ENCODE results near the gene TIMMDC1. TPM values are rescaled to one million over a fixed set of nuclear protein-coding genes. Genes with fewer than 3 reads are reported as not detected.
A peak's percentile ranks its signal among the peaks of the same experiment; 100 is the strongest.

TIMMDC1 gene
- polyA plus RNA-seq, 1 experiment, result 52.0 TPM

GRCh38 chr3:119555929-119556328 is 57.6 kb downstream of the TIMMDC1 start:
- CTCF ChIA-PET, result interaction anchor here (0.6 kb wide), 1 partner anchor 108 kb away, joined by 3 read pairs; no protein-coding TSS in a partner anchor
- H3K4me3 ChIP-seq (ENCODE audit: low read depth, low read length), result no peak overlapping the region
- H3K36me3 ChIP-seq (ENCODE audit: control insufficient read depth, insufficient read depth, low read length), result no peaks in the 10 kb centered on the region
- no peak for TF ChIP-seq CTCF (IDR thresholded peaks at IDR 0.05; ENCODE audit: insufficient read depth, low read depth, low read length)
- POLR2A ChIA-PET, result no interaction called here
- no peak for DNase-seq (ENCODE audit: low read depth)
- H3K27me3 ChIP-seq (ENCODE audit: control insufficient read depth, insufficient read depth, low read length), result peaks cover 4% of the 10 kb centered on the region

GRCh38 chr3:119557192-119557876 is 59.0 kb downstream of the TIMMDC1 start:
- Histone ChIP-seq H3K4me3 (ENCODE audit: low read depth, low read length) (no peak overlapping the region), H3K36me3 (ENCODE audit: control insufficient read depth, insufficient read depth, low read length) (no peaks in the 10 kb centered on the region), H3K27me3 (ENCODE audit: control insufficient read depth, insufficient read depth, low read length) (peaks cover 4% of the 10 kb centered on the region)
- no peak for TF ChIP-seq CTCF (IDR thresholded peaks at IDR 0.05; ENCODE audit: insufficient read depth, low read depth, low read length)
- ChIA-PET CTCF (no interaction called here), POLR2A (no interaction called here)
- DNase-seq (ENCODE audit: low read depth), result no peak

- peaks cover 4% of the 10 kb centered on the region for H3K27me3 ChIP-seq (ENCODE audit: control insufficient read depth, insufficient read depth, low read length)
- H3K36me3 ChIP-seq (ENCODE audit: control insufficient read depth, insufficient read depth, low read length), result no peaks in the 10 kb centered on the region
- no peak for TF ChIP-seq CTCF (IDR thresholded peaks at IDR 0.05; ENCODE audit: insufficient read depth, low read depth, low read length)
- CTCF ChIA-PET, result no interaction called here
- H3K4me3 ChIP-seq (ENCODE audit: low read depth, low read length), result no peak overlapping the region
- no peak for DNase-seq (ENCODE audit: low read depth)
- POLR2A ChIA-PET, result no interaction called here
These were observed 59.5 kb downstream of the TIMMDC1 start for GRCh38 chr3:119557877-119558269.

GRCh38 chr3:119558626-119559317 is 60.4 kb downstream of the TIMMDC1 start:
- no peak for TF ChIP-seq CTCF (IDR thresholded peaks at IDR 0.05; ENCODE audit: insufficient read depth, low read depth, low read length)
- no peak for DNase-seq (ENCODE audit: low read depth)
- no peaks in the 10 kb centered on the region for H3K36me3 ChIP-seq (ENCODE audit: control insufficient read depth, insufficient read depth, low read length)
- CTCF ChIA-PET, result interaction anchor here (0.6 to 2.2 kb wide), 4 partner anchors 11 to 122 kb away, joined by 3 to 6 read pairs (median 4); partner anchors contain the start of gene TIMMDC1
- H3K4me3 ChIP-seq (ENCODE audit: low read depth, low read length), result no peak overlapping the region
- peaks cover 4% of the 10 kb centered on the region for H3K27me3 ChIP-seq (ENCODE audit: control insufficient read depth, insufficient read depth, low read length)
- POLR2A ChIA-PET, result no interaction called here

GRCh38 chr3:119559441-119559963 is 61.2 kb downstream of the TIMMDC1 start, which contains the start of gene CD80:
Gene CD80 (minus strand): TSS chr3:119559614. CDS start chr3:119557728, 1,886 bp downstream.
- DNase-seq (ENCODE audit: low read depth), result no peak
- TF ChIP-seq CTCF (IDR thresholded peaks at IDR 0.05; ENCODE audit: insufficient read depth, low read depth, low read length), result peak; percentile 54
- CTCF ChIA-PET, result interaction anchor here (0.6 to 2.2 kb wide), 5 partner anchors 10 to 121 kb away, joined by 3 to 6 read pairs (median 4); no protein-coding TSS in a partner anchor
- Histone ChIP-seq H3K4me3 (ENCODE audit: low read depth, low read length) (no peak within 1 kb of the TSS), H3K36me3 (ENCODE audit: control insufficient read depth, insufficient read depth, low read length) (no peaks in the 10 kb centered on the region), H3K27me3 (ENCODE audit: control insufficient read depth, insufficient read depth, low read length) (peaks cover 4% of the 10 kb centered on the region)
- POLR2A ChIA-PET, result no interaction called here
